Measurements from ENCODE around the gene NLGN1. TPM values are rescaled to one million over a fixed set of nuclear protein-coding genes. Genes with fewer than 3 reads are reported as not detected.

The NLGN1 gene
- total and polyA plus RNA-seq, 9 of the 15 experiments (the other 6 are each of a cell fraction or from before 2014, with no cell fraction given), result under 0.01 to 0.01 TPM; not detected in 7

DNA sequence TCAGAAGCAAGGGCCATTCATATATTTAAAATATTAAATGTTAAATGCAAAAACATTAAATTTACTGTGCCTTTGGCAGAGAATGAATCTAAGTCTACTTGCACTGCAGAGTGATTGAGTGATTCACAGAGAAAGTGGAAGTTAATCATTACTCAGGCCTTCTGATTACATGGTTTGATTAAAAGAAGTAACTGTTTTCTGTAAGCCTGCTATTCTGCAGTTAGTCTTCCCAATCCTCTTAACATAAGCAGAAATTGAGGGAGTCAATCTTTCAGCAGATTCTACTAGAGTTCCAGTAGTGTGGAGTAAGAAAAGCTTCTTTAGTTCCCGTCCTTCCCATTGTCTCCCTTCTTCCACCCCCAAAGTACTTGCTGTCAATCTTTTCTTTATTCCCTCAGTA is 1.5 kb downstream of the NLGN1 start:
- no peak overlapping the region for H3K9ac ChIP-seq (ENCODE audit: insufficient read depth in 1 of 2, low read depth in 2 of 2, low read length in 2 of 2)
- no peaks in the 10 kb centered on the region for H3K9me1 ChIP-seq (ENCODE audit: control insufficient read depth, insufficient read depth, low read length)
- H3K9me3 ChIP-seq (replicated peaks; ENCODE audit: control insufficient read depth, insufficient read depth, low read depth, low read length), result no peaks in the 10 kb centered on the region
- no peak overlapping the region for H3K27ac ChIP-seq (ENCODE audit: extremely low read depth, low read depth, low read length)
- H2AFZ ChIP-seq (ENCODE audit: low read depth, low read length), result no peak overlapping the region
- no TSS peak for BruUV-seq (replicated peaks)
- peaks cover 0 to 8% of the 10 kb centered on the region in 2 experiments; a peak in 2 of 5 replicates for H3K4me1 ChIP-seq (replicated peaks in 1 of 2; ENCODE audit: control insufficient read depth in 2 of 2, insufficient read depth in 2 of 2, low read length in 2 of 2)
- FAIRE-seq, result no peak
- in situ Hi-C loops (cut with MboI), result no loop called here
- no peak overlapping the region for H3K4me3 ChIP-seq
- H3K27me3 ChIP-seq (ENCODE audit: control insufficient read depth in 2 of 2, insufficient read depth in 2 of 2, low read length in 2 of 2), result no peaks in the 10 kb centered on the region
- ChIA-PET CTCF (ENCODE audit: low intra/inter-chr PET ratio) (no interaction called here), POLR2A (no interaction called here)
- no peaks in the 10 kb centered on the region for H4K20me1 ChIP-seq (replicated peaks; ENCODE audit: control insufficient read depth, insufficient read depth, low read length)
- no peaks in the 10 kb centered on the region for H3K79me2 ChIP-seq (ENCODE audit: control insufficient read depth, insufficient read depth, low read length)
- TF ChIP-seq RAD51 (IDR thresholded peaks at IDR 0.05; ENCODE audit: borderline replicate concordance, low read depth) (no peak), CBX1 (IDR thresholded peaks at IDR 0.05; ENCODE audit: low read depth) (no peak), HSF4 (CRISPR knock-in tag; IDR thresholded peaks at IDR 0.05; ENCODE audit: borderline replicate concordance) (no peak), RFX1 (IDR thresholded peaks at IDR 0.05) (no peak), ZNF316 (IDR thresholded peaks at IDR 0.05) (no peak), TRIM28 (IDR thresholded peaks at IDR 0.05) (no peak), ZZZ3 (IDR thresholded peaks at IDR 0.05) (no peak), TAF9B (IDR thresholded peaks at IDR 0.05; ENCODE audit: partially characterized antibody) (no peak), ZBED1 (IDR thresholded peaks at IDR 0.05) (no peak), GATAD2A (IDR thresholded peaks at IDR 0.05) (no peak), WHSC1 (IDR thresholded peaks at IDR 0.05; ENCODE audit: low read length) (no peak)
- TF ChIP-seq, protein P1, sequence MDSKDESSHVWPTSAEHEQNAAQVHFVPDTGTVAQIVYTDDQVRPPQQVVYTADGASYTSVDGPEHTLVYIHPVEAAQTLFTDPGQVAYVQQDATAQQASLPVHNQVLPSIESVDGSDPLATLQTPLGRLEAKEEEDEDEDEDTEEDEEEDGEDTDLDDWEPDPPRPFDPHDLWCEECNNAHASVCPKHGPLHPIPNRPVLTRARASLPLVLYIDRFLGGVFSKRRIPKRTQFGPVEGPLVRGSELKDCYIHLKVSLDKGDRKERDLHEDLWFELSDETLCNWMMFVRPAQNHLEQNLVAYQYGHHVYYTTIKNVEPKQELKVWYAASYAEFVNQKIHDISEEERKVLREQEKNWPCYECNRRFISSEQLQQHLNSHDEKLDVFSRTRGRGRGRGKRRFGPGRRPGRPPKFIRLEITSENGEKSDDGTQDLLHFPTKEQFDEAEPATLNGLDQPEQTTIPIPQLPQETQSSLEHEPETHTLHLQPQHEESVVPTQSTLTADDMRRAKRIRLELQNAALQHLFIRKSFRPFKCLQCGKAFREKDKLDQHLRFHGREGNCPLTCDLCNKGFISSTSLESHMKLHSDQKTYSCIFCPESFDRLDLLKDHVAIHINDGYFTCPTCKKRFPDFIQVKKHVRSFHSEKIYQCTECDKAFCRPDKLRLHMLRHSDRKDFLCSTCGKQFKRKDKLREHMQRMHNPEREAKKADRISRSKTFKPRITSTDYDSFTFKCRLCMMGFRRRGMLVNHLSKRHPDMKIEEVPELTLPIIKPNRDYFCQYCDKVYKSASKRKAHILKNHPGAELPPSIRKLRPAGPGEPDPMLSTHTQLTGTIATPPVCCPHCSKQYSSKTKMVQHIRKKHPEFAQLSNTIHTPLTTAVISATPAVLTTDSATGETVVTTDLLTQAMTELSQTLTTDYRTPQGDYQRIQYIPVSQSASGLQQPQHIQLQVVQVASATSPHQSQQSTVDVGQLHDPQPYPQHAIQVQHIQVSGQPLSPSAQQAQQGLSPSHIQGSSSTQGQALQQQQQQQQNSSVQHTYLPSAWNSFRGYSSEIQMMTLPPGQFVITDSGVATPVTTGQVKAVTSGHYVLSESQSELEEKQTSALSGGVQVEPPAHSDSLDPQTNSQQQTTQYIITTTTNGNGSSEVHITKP (IDR thresholded peaks at IDR 0.05; ENCODE audit: partially characterized antibody), result no peak
- TF ChIP-seq, protein P2, sequence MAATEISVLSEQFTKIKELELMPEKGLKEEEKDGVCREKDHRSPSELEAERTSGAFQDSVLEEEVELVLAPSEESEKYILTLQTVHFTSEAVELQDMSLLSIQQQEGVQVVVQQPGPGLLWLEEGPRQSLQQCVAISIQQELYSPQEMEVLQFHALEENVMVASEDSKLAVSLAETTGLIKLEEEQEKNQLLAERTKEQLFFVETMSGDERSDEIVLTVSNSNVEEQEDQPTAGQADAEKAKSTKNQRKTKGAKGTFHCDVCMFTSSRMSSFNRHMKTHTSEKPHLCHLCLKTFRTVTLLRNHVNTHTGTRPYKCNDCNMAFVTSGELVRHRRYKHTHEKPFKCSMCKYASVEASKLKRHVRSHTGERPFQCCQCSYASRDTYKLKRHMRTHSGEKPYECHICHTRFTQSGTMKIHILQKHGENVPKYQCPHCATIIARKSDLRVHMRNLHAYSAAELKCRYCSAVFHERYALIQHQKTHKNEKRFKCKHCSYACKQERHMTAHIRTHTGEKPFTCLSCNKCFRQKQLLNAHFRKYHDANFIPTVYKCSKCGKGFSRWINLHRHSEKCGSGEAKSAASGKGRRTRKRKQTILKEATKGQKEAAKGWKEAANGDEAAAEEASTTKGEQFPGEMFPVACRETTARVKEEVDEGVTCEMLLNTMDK (IDR thresholded peaks at IDR 0.05; ENCODE audit: borderline replicate concordance, insufficient read depth, low read depth, low read length, poor library complexity, severe bottlenecking), result no peak
- TF ChIP-seq, protein P3, sequence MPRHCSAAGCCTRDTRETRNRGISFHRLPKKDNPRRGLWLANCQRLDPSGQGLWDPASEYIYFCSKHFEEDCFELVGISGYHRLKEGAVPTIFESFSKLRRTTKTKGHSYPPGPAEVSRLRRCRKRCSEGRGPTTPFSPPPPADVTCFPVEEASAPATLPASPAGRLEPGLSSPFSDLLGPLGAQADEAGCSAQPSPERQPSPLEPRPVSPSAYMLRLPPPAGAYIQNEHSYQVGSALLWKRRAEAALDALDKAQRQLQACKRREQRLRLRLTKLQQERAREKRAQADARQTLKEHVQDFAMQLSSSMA (CRISPR knock-in tag; IDR thresholded peaks at IDR 0.05), result no peak
- DNase-seq (ENCODE audit: extremely low read depth in 1 of 4, low spot score in 3 of 4), result no peak
- ATAC-seq, result no peak
- WGBS (ENCODE audit: insufficient coverage, low coverage, missing lambda C conversion rate), result 0% methylated on average over 1 of the region's 1 CpG
- intact Hi-C loops (cut with micrococcal nuclease), result no loop called here
- H3K36me3 ChIP-seq (ENCODE audit: control insufficient read depth, insufficient read depth, low read length), result no peaks in the 10 kb centered on the region
- no peak overlapping the region for H3K4me2 ChIP-seq (ENCODE audit: insufficient read depth, low read length)
